Measurements from ENCODE around the gene PARP6.
A peak's percentile ranks its signal among the peaks of the same experiment; 100 is the strongest.

PARP6 gene, protein sequence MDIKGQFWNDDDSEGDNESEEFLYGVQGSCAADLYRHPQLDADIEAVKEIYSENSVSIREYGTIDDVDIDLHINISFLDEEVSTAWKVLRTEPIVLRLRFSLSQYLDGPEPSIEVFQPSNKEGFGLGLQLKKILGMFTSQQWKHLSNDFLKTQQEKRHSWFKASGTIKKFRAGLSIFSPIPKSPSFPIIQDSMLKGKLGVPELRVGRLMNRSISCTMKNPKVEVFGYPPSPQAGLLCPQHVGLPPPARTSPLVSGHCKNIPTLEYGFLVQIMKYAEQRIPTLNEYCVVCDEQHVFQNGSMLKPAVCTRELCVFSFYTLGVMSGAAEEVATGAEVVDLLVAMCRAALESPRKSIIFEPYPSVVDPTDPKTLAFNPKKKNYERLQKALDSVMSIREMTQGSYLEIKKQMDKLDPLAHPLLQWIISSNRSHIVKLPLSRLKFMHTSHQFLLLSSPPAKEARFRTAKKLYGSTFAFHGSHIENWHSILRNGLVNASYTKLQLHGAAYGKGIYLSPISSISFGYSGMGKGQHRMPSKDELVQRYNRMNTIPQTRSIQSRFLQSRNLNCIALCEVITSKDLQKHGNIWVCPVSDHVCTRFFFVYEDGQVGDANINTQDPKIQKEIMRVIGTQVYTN

DNA sequence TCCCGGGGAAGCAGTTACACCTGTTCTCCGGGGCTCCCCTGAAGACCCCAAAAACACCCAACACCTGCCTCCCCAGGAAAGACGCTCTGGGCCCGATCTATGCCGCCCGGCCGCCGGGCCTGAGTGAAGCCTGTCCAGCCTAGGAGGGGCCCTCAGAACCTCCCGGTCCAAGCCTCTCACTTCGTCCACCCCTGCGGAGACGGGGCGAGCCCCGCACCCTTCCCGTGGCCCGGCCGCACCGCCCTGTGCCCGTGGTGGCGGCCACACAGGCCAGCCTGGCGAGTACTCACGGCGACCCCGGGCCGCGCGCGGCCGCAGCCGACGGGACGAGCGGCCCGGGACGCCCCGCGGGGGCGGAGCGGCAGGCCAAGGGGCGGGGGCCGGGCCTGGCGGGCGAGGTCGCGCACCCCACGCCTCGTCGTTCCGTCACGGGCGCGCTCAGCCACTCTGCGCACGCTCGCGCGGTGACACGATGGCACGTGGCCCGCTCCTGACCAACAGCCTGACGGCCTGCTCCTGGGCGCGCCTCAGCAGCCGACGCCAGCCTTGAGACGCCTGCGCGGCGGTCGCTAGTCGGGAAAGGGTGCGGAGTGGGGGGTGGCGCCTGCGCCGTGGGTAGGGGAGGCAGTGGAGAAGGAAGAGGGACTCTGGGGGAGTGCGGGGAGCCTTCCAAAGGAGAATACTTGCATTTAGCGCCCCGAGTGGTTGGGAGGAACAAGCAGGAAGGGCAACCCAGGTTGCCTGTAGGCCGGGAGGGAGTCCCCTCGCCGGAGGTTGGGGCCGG is at the start of gene PARP6:
Gene PARP6, minus strand, starts transcription at position 342 of the 784 bp plus-strand sequence. CDS start 5,077 bp downstream, outside the sequence.
- peak; percentile 90 for DNase-seq

DNA sequence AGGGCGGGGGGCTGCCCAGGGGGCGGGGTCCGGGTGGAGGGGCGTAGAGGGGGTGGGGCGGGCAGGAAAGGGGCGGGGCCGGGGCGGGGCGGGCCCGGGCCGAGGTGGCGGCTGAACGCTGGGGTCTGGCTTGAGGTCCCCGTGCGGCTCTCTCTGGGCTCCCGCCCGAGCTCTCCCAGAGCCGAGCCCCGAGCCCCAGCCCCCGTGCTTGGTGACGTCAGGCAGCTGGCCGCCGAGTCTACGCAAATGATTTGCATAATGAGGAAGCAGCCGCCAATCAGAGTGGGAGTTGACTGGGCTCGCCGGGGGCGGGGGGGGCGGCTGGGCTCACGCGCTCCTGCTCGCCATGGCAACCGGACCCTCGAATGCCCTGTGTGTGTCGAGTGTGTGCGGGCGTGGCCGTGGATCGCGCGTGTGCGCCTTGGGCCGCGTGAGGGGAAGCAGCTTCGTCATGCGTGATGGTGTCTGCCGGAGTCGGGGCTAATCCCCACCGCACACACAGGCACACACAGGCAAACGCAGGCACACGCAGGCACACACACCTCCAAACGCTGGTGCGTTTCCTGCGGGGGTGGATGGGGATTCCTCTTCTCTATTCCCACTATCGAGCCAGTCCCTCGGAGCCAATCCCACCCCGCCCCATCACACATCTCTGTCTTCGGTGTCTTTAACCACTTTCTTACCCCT is 47.8 kb upstream of the PARP6 start, which contains the start of gene CELF6:
Gene CELF6, minus strand, starts transcription at position 173 of the 687 bp plus-strand sequence. CDS start 283 bp downstream, outside the sequence.
- DNase-seq: peak; percentile 17

DNA sequence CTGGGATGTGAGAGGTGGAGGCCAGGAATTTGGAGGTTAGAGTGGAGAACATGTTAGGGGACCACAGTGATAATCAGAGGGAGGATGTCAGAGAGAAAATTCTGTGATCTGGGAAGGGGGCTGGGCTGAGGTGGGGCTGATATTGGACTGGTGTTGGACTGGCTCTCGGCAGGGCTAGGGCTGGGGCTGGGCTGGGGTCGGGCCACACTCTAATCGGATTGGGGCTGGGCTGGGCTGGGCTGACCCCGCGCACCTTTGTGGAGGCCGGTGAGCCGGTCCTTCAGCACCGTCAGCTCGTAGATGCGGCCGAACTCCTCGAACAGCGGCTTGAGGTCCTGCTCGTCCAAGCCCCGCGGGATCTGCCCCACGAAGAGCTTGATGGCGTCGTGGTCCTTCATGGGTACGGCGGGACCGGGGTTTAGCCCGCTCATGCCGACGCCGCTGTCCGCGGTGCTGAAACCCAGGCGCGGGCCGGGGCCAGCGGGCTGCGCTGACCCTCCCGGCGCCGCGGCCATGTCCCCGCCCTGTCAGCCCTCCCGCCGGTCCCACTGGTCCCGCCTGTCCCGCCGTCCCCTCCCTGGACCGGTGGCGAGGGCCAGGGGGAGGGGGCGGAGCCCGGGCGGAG is 47.1 kb upstream of the PARP6 start:
- no peak for DNase-seq

DNA sequence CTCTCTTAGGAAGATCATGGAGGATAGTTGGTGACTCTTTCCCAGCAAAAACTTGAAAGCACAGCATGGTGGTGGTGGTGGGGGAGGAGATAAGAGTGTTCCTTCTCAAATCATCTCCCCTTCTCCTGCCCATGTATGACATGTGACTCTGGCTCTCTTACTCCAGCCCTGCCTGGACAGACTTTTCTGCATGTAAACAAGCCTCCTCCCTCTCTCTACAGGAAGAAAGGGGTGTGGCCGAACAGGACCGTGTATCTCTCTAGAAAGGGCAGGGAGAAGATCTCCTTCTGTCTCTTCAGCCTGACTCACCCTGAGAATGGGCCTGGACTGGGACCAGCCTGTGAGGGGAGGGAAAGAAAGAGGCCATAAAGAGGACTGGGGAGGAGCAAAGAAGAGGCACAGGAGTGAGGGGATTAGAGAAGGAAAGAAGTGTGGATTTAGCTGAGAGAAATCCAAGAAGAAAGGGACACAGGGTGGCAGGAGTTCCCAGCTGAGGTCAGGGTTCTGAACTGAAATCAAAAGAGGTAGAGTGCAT is 46.1 kb upstream of the PARP6 start:
- no peak for DNase-seq

DNA sequence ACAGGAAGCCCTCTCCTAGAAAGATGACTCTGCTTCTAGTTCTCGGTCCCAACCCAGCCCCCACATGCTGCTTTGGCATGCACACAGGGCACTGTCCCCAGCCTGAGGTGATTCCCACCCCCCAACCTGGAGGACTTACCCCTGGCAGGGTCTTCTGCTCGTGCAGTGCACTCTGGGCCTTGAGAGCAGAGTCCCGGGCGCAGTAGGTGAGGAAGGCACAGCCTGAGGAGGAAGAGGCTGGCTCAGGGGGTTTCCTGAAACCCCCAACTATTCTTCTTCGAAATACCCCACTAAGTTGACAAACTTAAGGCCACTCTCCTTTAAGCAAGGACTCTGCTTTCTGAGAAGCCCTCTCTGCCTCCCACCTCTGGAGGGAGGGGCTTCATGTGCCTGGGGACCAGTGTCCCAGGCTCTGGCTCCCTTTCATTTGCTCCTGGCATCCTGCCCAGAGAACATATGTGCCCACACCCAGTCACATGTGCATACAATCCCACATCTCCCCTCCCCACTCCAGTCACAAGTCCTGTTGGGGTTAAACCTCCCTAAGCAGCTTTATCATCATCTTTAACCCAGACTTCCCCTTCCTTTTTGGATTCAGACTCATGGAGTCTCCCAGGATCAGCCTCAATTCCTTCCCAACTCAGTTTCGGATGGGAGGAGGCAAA is 43.5 kb upstream of the PARP6 start:
- peak; percentile 72 for DNase-seq

DNA sequence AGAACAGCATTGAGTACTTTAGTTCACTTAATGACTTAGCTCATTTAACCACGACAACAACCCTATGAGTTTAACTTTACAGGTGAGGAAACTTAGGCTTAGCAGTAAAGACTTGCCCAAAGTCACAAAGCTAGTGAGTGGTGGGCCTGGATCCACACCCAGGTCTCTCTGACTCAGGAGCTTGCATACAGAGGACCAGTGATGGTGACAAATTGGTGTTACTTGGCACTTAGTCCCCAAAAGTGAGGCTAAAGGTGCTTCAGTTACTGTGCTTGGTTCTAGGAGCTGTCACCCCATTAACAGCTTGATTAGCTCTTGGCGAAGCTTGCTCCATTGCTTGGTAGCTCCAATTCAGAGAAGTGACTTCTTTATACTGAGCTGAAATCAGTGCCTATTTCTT is 41.5 kb upstream of the PARP6 start:
- DNase-seq: no peak

DNA sequence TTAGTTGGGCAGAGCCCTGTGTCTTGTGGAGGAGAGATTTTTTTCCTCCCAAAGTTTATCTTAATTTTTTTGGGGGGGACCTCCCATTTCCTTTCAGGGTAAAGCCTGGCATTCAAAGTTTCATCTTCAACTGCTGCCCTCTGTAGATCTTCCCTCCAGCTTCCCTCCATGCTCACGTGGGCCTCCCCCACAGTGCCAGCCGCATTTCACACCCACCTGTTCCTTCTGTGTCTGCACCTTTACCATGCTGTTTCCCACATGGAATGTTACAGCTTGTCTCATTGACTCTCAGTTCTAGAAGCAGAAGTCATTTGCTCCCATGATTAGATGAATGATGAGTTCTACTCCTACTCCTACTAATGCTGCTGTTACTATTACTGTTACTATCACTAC is 41.1 kb upstream of the PARP6 start:
- no peak for DNase-seq

DNA sequence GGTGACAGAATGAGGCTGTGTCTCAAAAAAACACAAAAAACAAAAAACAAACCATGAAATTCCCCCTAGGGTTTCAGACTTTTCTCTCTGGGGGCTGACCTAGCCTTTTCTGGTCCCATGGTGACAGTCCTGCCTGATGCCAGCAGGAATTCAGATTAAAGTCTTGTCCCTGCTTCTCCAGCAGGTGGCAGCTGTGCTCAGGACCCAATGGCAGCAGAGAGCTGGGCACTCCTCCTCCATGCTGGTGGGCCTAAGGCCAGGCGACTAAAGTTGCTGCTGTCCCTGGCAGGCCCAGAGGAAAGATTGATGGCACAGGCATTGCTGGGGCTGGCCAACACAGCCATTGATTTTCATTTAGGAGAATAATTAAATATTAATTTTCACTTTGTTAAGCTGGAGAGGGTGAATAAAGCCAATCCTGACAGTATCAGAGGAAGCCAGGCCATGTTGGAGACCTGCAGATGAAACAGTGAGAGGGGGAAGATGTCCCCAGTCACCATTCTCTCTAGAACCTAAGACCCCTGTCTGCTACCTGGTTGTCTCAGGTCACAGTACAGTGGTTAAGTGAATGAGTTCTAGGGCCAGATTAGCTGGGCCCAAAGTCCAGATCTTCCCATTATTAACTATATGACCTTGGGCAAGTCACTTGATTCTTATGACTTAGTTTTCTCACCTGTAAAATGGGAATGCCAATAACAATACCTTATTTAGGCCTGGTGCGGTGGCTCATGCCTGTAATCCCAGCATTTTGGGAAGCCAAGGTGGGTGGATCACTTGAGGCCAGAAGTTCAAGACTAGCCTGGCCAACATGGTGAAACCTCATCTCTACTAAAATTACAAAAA is 40.5 kb upstream of the PARP6 start:
- DNase-seq: peak; percentile 58

DNA sequence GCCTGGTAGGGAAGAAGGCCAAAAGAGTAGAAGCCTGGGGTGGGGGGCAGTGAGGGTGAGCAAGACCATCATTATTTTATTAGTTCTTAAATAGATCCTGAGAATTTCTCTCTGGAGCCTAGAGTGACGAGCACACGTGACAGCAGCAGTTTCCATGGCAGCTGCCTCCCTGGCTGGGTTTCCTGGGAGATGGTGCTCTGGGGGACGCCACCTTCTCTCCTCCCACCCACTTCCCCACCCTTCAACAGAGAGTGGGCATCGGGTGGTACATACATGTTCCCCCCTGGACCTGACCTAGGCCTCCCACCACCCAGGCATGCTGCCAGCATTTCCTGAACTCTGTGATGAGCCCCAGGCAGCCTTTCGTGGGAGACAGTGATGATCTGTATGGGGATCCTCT is 34.7 kb upstream of the PARP6 start:
- DNase-seq: no peak

DNA sequence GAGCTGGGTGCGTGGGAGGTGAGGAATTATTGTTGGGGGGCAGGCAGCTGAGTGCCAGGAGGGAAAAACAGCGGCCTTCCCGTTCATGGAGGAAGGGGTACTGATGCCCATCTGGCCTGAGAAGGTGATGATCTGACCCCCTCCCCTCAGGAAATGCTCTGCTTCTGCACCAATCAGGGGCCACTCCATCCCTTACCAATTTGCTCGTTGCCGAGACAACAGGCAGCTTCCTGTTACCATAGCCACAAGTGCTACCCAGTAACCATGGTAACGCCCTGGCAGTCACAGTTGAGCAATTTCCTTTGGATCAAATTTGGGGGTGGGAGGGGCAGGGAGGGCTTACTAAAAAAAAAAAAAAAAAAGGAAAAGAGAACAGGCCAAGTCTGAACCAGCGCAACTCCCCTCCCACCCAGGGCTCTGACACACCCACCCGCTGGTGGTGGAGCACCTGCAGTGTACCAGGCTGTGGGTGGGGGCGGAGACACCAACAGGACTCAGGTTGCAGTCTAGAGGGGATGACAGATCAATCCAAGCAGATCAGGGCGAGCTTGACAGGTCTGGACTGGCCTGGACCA is 33.9 kb upstream of the PARP6 start:
- DNase-seq: no peak

DNA sequence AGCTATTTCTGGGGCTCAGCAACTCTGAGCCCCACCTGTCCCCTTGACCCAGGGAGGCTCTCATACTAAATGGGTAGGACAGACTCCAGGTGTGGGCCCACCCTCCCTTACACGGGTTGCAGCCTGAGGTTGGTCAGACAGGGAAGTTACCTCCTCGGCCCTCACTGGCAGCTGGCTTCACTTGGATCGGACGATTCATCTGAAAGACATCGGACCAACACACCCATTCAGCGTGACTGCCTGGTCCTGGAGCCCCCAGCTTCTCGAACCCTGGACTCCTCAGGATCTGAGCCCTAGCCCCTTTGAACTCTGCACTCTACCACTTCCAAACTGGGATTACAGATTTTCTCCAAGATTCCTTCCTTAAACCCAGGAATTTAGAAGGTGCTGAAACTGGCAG is 32.2 kb upstream of the PARP6 start:
- no peak for DNase-seq

DNA sequence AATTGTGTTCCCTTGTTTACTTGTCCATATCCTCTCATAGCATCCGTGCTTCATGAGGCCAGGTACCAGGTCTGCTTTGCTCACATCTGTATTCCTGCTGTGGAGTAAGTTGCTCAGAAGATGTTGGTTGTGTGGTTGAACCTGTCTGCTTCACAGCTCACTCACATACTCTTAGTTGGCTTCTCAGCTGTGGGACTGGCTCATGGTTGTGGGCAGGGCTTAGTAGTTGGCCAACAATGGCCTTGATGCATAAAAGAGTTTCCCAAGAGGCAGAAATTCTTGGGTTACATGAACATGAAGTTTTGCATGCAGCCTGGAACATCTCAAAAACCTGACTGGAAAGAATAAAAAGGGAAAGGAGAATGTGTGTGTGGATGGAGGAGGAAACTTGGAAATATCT is 30.6 kb upstream of the PARP6 start:
- no peak for DNase-seq

DNA sequence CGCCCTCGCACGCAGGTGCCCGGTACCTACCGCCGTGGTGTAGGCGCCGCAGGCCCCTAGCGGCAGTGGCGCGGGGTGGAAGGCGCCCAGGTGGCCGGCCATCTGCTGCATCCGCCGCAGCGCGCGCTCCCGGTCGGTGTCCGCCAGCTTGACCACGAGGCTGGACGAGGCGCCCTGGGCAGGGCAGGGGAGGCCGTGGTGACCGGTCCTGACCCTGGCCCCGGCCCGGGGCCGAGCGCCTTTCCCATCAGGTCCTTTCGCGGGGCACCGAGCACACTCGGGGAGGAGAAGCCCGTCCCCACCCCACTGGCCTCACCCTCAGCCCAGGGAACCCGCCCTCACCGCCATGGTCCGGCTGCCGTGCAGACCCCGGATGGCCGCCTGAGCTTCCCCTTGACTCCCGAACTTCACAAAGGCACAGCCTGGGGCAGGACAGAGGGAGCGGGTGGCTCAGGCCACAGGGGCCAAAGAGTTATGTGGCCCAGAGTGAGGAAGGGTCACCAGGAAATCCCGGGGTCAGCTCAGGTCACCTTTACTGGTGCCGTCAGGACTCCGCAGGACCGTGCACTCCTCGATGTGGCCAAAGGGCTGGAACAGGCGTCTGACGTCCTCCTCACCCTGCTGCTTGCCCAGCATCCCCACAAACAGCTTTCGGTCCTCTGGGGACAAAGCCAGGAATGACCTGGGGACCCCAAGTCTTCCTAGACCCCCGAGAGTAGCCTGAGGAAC is 17.4 kb upstream of the PARP6 start:
- no peak for DNase-seq

DNA sequence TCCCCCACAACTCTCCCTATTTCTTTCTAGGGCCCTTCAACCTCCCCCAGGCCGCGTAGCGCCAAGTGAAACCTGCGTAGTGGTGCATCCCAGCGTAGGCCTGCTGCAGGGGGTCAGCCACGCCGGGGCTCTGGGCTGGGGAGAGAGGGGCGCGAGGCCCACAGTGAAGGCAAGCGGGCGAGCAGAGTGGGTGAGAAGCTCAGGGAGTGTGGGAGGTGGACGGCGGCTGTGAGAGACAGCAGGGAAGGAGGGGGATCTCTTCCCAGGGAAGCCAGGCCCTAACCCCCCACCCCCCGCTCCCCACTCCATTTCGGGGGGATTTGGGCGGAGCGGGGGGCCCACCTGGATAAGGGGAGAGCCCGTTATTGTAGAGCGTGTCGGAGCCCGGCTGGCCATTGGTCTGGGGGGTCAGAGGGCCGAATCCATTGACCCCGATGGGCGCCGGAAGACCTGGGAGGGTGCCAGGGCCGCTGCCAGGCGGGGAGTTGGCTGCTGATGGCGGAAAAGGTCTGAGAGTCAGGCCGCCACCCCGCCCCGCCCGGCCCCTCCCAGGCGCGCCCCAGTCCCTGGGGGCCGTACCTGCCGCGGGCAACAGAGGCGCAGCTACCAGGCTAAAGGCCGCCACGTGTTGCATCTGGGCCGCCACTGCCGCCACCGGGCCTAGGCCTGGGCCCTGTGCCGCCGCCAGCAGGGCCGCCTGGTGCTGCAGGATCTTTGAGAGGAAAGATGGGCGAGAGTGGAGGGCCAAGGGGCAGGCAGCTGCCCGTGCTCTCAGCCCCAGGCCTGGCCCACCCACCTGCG is 16.6 kb upstream of the PARP6 start:
- DNase-seq: no peak

DNA sequence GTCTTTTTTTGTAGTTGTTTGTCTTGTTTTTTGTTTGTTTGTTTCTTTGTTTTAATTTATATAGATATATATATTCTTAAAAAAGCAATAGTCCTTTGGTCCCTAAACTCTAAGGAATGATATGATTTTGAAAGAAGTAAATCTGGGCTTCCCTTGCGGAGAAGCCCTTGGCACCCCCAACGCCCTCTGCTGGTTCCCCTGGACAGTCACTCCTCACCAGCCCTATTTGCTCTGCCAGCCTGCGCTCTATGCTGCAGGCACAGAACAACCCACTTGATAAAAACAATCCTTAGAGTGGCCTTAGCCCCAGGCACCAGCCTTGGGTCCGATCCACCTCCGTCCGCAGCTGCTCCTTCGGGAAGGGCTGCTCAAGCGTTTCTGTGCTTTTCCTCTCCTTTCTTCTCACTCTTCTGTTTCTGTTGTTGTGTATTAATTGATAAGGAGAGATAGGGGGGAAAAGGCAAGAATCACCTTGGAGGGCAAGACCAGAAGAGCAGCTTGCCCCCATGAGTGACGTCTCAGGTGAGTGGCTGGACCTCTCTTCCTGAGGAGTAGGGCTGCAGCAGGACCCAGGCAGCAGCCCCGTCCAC is 13.7 kb upstream of the PARP6 start:
- peak; percentile 5 for DNase-seq

DNA sequence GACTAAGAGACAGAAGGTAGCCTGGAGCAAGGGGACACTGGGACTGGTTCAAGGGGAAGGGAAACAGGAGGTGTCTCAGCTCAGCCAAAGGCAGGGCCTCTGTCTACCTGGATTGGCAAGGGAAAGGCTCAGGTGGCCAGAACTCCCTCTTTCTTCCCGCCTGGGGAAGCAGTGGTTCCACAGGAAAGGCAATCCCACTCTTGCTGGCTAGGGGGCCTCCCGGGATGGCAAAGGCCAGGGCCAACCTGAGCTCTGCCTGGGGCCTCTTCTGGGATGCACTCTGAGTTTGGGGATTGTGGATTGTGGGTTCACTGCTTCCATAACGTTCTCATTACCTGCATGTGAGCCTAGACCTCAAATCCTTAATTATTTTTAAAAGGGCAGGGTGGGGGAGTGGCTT is 13.0 kb upstream of the PARP6 start:
- DNase-seq: no peak

DNA sequence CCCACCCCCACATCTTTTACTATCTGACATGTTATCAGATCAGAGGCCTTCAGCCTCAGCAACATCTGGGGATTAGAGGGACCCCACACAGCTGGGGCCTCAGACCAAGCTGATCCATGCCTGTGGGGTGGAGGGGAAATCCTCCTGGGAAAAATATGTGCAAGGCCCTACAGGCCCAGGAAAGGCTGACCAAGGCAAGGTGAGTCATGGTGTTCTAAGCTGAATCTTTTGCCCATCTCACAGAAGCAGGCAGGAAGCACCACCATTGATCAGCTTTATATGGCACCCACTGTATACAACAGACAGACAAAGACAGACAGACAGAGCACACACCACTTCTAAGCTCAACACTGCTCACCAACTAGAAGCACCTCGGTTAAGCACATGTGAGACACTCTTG is 12.4 kb upstream of the PARP6 start:
- DNase-seq: no peak

DNA sequence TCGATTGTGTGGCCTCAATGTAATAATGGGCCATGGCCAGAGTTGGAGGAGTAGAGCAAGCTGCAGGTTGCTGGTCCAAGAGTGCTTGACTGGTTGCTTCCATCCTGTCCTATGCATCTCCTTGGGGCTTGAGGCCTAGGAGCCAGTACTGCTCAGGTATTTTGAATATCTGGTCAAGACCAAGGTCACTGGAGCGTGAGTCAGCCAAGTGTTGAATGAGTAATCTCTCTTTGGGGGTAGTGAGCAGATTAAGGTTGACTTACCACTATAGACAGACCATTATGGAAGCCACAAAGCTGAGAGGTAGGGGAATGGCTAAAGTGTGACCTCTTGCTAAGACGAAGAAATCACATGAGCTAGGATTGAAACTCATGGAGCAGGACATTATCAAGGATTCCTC is 9.4 kb upstream of the PARP6 start:
- no peak for DNase-seq
